Spinal cord (tissue), 10 donors: Measurements from ENCODE around the gene PGP. TPM values are rescaled to one million over a fixed set of nuclear protein-coding genes. Genes with fewer than 3 reads are reported as not detected.
A peak's percentile ranks its signal among the peaks of the same experiment; 100 is the strongest.
"Not testable (repeated sequence)": the region's sequence is repeated elsewhere in the genome, so short reads cannot be mapped to it uniquely, and the experiment has no call there.

Experiments used
- DNase-seq, 6 donors: peaks; one replicate each; pipeline versions ENCODE4 v3.0.0 to v3.0.0-alpha.2; 2013 to 2015; ENCODE audit warnings: low spot score in 6 of 6, low read depth in 4 of 6
- H3K27ac ChIP-seq: one replicate; pipeline ENCODE4 v1.5.1; 2013; ENCODE audit warnings: low read depth, low read length, control low read depth
- H3K27me3 ChIP-seq: one replicate; pipeline ENCODE4 v1.6.1; 2013; ENCODE audit warnings: low read length; ENCODE audit not compliant: control insufficient read depth, insufficient read depth
- H3K36me3 ChIP-seq: one replicate; pipeline ENCODE4 v1.6.1; 2013; ENCODE audit warnings: low read length; ENCODE audit not compliant: control insufficient read depth, insufficient read depth
- H3K4me1 ChIP-seq: one replicate; pipeline ENCODE4 v1.6.1; 2013; ENCODE audit warnings: low read length; ENCODE audit not compliant: control insufficient read depth, insufficient read depth
- H3K4me3 ChIP-seq: one replicate; pipeline ENCODE4 v1.5.1; 2013; ENCODE audit warnings: low read depth, low read length, control low read depth
- H3K9me3 ChIP-seq: one replicate; pipeline ENCODE4 v1.6.1; 2013; ENCODE audit warnings: low read length; ENCODE audit not compliant: control insufficient read depth, insufficient read depth
- WGBS: methylation state at CpG from one replicate; pipeline ENCODE4 v1.1.5; 2013; ENCODE audit warnings: missing lambda C conversion rate; ENCODE audit not compliant: insufficient coverage; 5-methylcytosine and 5-hydroxymethylcytosine counted together
- long read RNA-seq, 4 donors: transcript quantifications; one replicate each; lab custom pipeline, GENCODE V29; 2026
- polyA plus RNA-seq, 2 donors: library from polyadenylated mRNA; unstranded; fragments of 120-200 nt; gene quantifications; one replicate each; pipeline ENCODE4 v1.2.1, GENCODE V29; 2013; ENCODE audit not compliant: insufficient read length in 2 of 2
- total RNA-seq, 2 donors: library from RNA; depleted of rRNA in 1 of 2; stranded (reverse); fragments of 120-200 nt in 1 of 2; fragments of >200 nt in 1 of 2; gene quantifications; one replicate each; pipeline versions ENCODE4 v1.2.3 to v1.2.4, GENCODE V29; 2013 to 2014
- donor health status: healthy.

The PGP gene
- total RNA-seq: 10 to 100 TPM; 15.9 to 16.9 TPM
- polyA plus RNA-seq: 10 to 100 TPM; 26.7 to 35.7 TPM
- long read RNA-seq, donor 1, transcript PGP-201 (2 exons, 2,727 nt): major isoform, 37 of 37 reads
- long read RNA-seq, donor 1, partial matches to known transcripts: 0 of 37 reads
- long read RNA-seq, donor 1, other reads (novel, unspliced or antisense): 0 of 37 reads
- long read RNA-seq, donor 2, transcript PGP-201 (2 exons, 2,727 nt): major isoform, 20 of 20 reads
- long read RNA-seq, donor 2, partial matches to known transcripts: 0 of 20 reads
- long read RNA-seq, donor 2, other reads (novel, unspliced or antisense): 0 of 20 reads
- long read RNA-seq, donor 3, transcript PGP-201 (2 exons, 2,727 nt): major isoform, 23 of 23 reads
- long read RNA-seq, donor 3, partial matches to known transcripts: 0 of 23 reads
- long read RNA-seq, donor 3, other reads (novel, unspliced or antisense): 0 of 23 reads
- long read RNA-seq, donor 4, transcript PGP-201 (2 exons, 2,727 nt): major isoform, 16 of 29 reads
- long read RNA-seq, donor 4, partial matches to known transcripts: 12 of 29 reads
- long read RNA-seq, donor 4, other reads (novel, unspliced or antisense): 0 of 29 reads

GRCh38 chr16:2214719-2214968 lies at the start of gene PGP:
TSS of gene PGP (minus strand) at chr16:2214840. CDS start at chr16:2214777, 63 bp downstream.
- Histone ChIP-seq H3K27me3 (no peaks in the 10 kb centered on the region), H3K4me1 (peaks cover 35% of the 10 kb centered on the region), H3K9me3 (no peaks in the 10 kb centered on the region), H3K36me3 (peaks cover 37% of the 10 kb centered on the region), H3K4me3 (peak within 1 kb of the TSS; percentile 59), H3K27ac (peak within 1 kb of the TSS; percentile 91)
- DNase-seq: peak in 1 of 6 donors; percentile 93
- 0% methylated on average over 48 of the region's 48 CpGs for WGBS

- not testable (repeated sequence) for H3K27me3 ChIP-seq, H3K9me3 ChIP-seq, DNase-seq, H3K27ac ChIP-seq, H3K4me3 ChIP-seq
- peaks cover 51% of the 10 kb centered on the region for H3K36me3 ChIP-seq
- WGBS: 94% methylated on average over 11 of the region's 14 CpGs
- peaks cover 12% of the 10 kb centered on the region for H3K4me1 ChIP-seq
Observed at GRCh38 chr16:2263026-2263425, 48.4 kb upstream of the PGP start.

DNA sequence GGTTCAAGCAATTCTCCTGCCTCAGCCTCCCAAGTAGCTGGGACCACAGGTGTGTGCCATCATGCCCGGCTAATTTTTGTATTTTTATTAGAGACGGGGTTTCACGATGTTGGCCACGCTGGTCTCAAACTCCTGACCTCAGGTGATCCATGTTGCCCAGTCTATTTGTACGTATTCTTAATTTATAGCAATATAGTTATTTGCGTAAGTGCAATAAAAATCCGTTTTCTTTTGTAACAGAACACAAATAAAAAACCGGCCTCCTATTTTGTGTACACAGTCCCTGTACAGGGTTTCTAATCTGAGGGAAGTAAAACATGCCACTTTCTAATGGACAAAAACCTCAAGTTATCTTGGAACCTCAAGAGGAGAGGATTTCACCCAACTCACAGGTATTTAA lies 45.6 kb upstream of the PGP start:
- Histone ChIP-seq H3K36me3 (peaks cover 77% of the 10 kb centered on the region), H3K27me3 (no peaks in the 10 kb centered on the region), H3K4me1 (no peaks in the 10 kb centered on the region), H3K4me3 (no peak overlapping the region), H3K9me3 (no peaks in the 10 kb centered on the region), H3K27ac (no peak overlapping the region)
- no peak for DNase-seq
- no CpG with 5 or more reads among the region's 8 CpGs for WGBS

DNA sequence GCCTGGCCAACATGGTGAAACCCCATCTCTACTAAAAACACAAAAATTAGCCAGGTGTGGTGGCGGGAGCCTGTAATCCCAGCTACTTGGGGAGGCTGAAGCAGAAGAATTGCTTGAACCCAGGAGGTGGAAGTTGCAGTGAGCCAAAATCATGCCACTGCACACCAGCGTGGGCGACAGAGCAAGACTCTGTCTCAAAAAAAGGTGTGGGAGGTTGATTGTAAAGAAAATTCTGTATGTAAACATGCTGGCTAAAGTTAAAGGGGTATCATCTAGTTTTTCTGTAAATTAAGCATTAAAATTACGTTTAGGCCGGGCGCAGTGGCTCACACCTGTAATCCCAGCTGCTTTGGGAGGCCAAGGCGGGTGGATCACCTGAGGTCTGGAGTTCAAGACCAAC lies 43.9 kb upstream of the PGP start:
- peaks cover 87% of the 10 kb centered on the region for H3K36me3 ChIP-seq
- H3K9me3 ChIP-seq, H3K27ac ChIP-seq, H3K4me1 ChIP-seq, H3K4me3 ChIP-seq, DNase-seq, H3K27me3 ChIP-seq: not testable (repeated sequence)
- WGBS: 95% methylated on average over 6 of the region's 7 CpGs

DNA sequence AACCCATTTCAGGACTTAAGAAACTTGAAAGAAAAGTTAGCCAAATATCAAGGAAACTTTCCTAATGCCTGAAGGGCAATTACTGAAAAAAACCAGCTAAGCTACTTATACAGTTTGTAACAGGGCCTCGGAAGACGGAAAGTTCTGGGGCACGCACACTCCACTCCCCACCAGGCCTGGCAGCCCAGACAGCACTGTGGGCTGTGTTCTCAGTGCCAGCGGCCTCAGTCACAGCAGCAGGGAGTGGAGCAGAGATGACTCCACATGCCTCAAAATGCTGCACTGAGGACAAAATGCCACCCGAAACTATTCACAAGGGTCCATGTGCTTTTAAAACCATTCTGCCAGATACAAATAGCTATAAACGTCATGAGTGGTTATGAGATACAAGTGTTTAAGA lies 43.1 kb upstream of the PGP start:
- no peak overlapping the region for H3K4me3 ChIP-seq
- no peak for DNase-seq
- H3K4me1 ChIP-seq: no peaks in the 10 kb centered on the region
- H3K36me3 ChIP-seq: peaks cover 87% of the 10 kb centered on the region
- H3K9me3 ChIP-seq: no peaks in the 10 kb centered on the region
- 96% methylated on average over 4 of the region's 6 CpGs for WGBS
- H3K27ac ChIP-seq: no peak overlapping the region
- no peaks in the 10 kb centered on the region for H3K27me3 ChIP-seq

DNA sequence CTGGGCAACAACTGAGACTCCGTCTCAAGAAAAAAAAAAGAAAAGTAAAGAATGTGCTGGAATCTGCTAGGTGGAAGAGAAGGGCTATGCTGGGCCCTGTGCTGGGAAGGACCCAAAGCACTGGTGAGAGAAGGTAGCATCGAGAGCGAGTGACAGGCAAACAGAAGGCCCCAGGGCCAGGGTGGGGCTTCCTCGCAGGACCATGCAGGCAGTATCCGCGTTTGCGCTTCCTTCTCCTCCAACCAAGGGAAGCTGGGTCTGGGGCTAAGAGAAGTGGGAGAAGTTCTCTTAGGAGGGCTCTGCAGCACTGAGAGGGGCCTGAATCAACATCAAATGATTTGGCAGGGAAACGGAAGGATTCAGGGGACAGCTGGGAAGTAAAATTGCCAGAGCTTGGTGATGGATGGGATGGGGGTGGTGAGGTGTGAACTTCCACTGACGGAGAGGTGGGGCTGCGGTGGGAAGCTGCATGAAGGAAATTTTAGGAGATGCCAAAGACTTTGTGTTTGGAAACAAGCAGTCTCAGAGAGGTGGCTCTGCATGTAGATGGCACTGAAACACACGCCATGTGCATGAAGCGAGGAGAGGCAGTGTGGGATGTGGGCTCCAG lies 42.0 kb upstream of the PGP start:
- WGBS: 96% methylated on average over 7 of the region's 12 CpGs
- no peak overlapping the region for H3K4me3 ChIP-seq
- peaks cover 86% of the 10 kb centered on the region for H3K36me3 ChIP-seq
- peaks cover 8% of the 10 kb centered on the region for H3K4me1 ChIP-seq
- DNase-seq: no peak
- no peaks in the 10 kb centered on the region for H3K27me3 ChIP-seq
- H3K27ac ChIP-seq: no peak overlapping the region
- H3K9me3 ChIP-seq: no peaks in the 10 kb centered on the region

GRCh38 chr16:2253293-2253692 lies 38.7 kb upstream of the PGP start:
- H3K9me3 ChIP-seq: no peaks in the 10 kb centered on the region
- no peak overlapping the region for H3K4me3 ChIP-seq
- peaks cover 22% of the 10 kb centered on the region for H3K4me1 ChIP-seq
- no peaks in the 10 kb centered on the region for H3K27me3 ChIP-seq
- DNase-seq: no peak
- H3K36me3 ChIP-seq: peaks cover 72% of the 10 kb centered on the region
- no peak overlapping the region for H3K27ac ChIP-seq
- WGBS: 81% methylated on average over 7 of the region's 11 CpGs

DNA sequence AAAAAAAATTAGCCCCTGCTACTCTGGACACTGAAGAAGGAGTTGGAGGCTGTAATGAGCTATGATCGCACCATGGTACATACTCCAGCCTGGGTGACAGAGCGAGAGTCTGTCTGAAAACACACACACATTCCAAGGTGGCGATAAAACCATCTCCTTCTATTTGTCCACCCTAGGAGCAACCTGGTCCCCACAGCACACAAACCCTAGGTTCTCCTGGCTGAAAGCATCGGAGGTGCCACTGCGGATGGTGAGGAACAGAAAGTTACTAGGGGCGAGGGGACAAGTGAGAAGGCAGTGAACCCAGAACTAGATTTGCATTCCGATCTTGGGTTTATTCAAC lies 38.1 kb upstream of the PGP start:
- Histone ChIP-seq H3K4me1 (peaks cover 22% of the 10 kb centered on the region), H3K27ac (no peak overlapping the region), H3K4me3 (no peak overlapping the region), H3K9me3 (no peaks in the 10 kb centered on the region), H3K27me3 (no peaks in the 10 kb centered on the region), H3K36me3 (peaks cover 69% of the 10 kb centered on the region)
- WGBS: 81% methylated on average over 4 of the region's 7 CpGs
- no peak for DNase-seq

DNA sequence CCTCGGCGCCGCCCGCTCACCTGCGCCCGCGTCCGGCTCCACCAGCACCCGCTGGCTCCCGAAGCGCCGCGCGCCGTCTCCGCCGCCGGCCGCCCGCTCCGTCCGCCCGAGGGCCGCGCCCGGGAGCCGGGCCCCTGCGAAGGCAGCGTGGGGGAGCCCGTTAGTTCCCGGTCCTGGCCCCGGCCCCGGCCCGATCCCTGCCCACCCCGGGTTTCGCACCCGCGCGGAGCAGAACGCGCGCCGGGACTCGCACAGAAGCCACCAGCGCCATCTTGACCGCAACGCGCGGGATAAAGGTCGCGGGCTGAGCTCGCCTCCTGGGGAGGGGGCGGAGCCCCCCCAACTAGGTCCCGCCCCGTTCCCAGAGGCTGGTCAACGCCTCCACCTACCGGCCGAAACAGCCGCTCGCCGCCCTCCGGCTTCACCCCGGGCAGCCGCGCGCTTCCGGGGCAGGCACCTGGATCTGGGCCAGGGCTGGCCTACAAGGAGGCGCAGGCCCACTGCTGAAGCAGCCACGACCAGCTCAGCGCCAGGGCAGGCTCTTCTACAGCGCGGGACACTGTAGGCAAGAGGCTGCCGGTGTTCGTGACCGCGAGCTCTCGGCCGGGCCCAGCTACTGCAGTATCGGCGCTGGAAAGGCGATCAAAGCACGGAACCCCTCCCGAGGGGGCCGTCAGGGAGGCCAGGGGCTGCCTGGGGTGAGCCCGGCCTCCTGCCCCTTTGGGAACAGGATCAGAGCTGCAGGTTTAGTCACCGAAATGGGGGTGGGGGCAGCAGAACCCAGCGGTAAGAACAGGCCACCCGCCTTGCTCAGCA lies 36.9 kb upstream of the PGP start, which contains the start of gene ECI1:
Gene ECI1 (minus strand): TSS at position 292 of the 816 bp plus-strand sequence. CDS start 21 bp downstream, at position 271.
- peak within 1 kb of the TSS; percentile 59 for H3K4me3 ChIP-seq
- H3K4me1 ChIP-seq: peaks cover 22% of the 10 kb centered on the region
- DNase-seq: peak; percentile 71 to 96 (median 83)
- no peaks in the 10 kb centered on the region for H3K27me3 ChIP-seq
- 1% methylated on average over 87 of the region's 88 CpGs for WGBS
- peaks cover 66% of the 10 kb centered on the region for H3K36me3 ChIP-seq
- H3K9me3 ChIP-seq: no peaks in the 10 kb centered on the region
- peak within 1 kb of the TSS; percentile 86 for H3K27ac ChIP-seq
